Fibroblast of pulmonary artery (primary cell): ENCODE data around the gene VIT.

Source experiments
- DNase-seq: peaks from one replicate; pipeline ENCODE4 v3.0.0-alpha.2; 2010; ENCODE audit warnings: low read depth
- H3K4me3 ChIP-seq: replicated peaks from 2 replicates; pipeline ENCODE4 v1.5.1; 2011; ENCODE audit warnings: low read depth, mild to moderate bottlenecking, control low read depth, low read length, moderate library complexity
- TF ChIP-seq, protein P1 (sequence below): IDR thresholded peaks from 2 replicates; pipeline ENCODE4 v1.5.1; 2011; ENCODE audit warnings: mild to moderate bottlenecking, control low read depth, low read length, inconsistent platforms; ENCODE audit errors: missing control alignments

Gene VIT

DNA sequence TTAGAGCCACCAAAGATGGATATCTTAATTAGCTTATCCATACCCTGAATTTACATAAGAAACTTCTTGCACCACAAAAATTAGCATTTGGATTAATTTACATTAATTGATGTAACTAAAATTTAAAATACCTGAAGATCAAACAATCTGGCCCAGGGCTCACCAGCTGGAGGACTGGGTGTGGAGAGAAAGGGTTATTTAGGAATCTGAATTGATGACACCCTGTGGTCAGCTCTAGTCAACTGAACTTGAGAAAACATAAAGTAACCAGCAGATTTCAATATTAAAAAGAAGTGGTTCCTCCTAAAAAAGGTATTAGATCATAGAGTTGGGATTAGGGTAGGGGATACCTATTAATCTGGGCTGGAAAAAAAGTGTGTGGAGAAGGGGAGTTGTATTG is 147.3 kb downstream of the VIT start:
- H3K4me3 ChIP-seq: no peak overlapping the region
- no peak for DNase-seq
- TF ChIP-seq, protein P1, sequence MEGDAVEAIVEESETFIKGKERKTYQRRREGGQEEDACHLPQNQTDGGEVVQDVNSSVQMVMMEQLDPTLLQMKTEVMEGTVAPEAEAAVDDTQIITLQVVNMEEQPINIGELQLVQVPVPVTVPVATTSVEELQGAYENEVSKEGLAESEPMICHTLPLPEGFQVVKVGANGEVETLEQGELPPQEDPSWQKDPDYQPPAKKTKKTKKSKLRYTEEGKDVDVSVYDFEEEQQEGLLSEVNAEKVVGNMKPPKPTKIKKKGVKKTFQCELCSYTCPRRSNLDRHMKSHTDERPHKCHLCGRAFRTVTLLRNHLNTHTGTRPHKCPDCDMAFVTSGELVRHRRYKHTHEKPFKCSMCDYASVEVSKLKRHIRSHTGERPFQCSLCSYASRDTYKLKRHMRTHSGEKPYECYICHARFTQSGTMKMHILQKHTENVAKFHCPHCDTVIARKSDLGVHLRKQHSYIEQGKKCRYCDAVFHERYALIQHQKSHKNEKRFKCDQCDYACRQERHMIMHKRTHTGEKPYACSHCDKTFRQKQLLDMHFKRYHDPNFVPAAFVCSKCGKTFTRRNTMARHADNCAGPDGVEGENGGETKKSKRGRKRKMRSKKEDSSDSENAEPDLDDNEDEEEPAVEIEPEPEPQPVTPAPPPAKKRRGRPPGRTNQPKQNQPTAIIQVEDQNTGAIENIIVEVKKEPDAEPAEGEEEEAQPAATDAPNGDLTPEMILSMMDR: no peak

DNA sequence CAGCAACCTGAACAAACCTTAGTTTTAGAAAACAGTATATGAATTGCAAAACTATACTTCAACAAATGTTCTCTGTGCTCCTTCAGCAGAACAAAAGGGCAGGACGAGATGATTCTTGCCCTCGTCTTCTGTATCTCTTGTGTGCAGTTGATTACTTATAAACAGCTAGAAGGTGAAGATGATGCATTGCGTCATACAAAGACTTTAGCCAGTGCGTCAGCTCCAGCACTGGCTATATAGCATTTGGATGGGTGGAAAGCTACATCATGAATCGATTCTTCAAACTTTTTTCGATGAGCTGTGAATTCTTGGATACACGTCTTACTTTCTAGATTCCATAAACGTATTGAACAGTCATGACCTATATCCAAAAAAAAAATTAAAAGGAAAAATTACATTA is 152.8 kb downstream of the VIT start:
- H3K4me3 ChIP-seq: no peak overlapping the region
- no peak for DNase-seq
- TF ChIP-seq, protein P1: no peak

DNA sequence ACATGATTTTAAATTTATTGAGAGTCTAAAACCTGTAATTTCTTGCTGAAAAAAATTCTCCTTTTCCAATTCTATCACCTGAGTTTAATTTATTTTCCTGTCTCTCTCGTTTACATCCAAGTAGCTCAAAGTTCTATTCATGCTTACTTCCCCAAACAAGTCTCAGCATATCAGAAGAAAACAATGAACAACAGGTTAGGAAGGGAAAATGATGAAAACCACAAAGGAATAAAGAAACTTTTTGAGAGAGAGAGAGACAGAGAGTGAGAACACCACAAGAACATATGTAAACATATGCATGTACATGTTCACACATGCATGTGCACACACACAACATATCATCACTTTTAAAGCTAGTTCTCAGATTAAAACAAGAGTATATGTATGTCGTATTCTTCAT is 157.7 kb downstream of the VIT start:
- no peak for DNase-seq
- TF ChIP-seq, protein P1: no peak

DNA sequence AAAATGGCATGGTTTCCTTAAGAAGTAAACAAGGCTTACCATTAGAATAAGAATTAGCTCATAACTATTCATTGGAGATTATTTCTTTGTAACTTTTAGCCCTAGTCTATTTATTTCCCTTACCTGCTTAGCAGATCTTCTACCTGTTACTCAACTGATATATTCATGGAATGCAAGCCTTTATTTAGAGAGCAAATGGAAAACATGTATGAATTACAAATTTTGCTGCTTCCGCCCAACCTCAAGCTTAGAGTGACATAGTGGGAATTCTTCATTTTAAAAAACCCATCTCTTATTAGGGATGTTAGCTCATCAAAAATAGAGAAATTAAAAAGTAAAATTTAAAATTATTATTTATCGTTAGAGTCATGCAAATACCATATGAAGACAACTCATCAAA is 158.9 kb downstream of the VIT start:
- H3K4me3 ChIP-seq: no peak overlapping the region
- DNase-seq: no peak
- TF ChIP-seq, protein P1: no peak

More for the DNA sequence above, 157.7 kb downstream of the VIT start:
- H3K4me3 ChIP-seq: no peak overlapping the region

DNA sequence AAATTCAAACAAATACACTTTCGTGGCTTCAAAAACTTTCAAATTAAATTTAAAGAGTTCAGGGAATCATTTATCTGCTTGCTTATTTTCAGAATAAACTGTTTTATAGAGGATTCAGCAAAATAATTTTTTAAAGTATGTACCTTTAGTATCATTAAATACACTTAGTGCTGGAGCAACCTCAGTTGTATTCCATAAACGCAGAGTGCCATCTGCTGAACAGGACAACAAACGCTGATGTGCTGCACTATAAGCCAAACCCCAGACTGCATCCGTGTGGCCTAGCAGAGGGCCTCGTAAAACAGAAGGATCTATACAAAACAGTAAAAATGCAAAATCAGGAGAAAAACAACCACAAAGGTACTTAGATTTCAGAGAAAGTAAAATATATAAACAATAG is 161.2 kb downstream of the VIT start:
- no peak for DNase-seq
- no peak overlapping the region for H3K4me3 ChIP-seq
- TF ChIP-seq, protein P1: no peak

DNA sequence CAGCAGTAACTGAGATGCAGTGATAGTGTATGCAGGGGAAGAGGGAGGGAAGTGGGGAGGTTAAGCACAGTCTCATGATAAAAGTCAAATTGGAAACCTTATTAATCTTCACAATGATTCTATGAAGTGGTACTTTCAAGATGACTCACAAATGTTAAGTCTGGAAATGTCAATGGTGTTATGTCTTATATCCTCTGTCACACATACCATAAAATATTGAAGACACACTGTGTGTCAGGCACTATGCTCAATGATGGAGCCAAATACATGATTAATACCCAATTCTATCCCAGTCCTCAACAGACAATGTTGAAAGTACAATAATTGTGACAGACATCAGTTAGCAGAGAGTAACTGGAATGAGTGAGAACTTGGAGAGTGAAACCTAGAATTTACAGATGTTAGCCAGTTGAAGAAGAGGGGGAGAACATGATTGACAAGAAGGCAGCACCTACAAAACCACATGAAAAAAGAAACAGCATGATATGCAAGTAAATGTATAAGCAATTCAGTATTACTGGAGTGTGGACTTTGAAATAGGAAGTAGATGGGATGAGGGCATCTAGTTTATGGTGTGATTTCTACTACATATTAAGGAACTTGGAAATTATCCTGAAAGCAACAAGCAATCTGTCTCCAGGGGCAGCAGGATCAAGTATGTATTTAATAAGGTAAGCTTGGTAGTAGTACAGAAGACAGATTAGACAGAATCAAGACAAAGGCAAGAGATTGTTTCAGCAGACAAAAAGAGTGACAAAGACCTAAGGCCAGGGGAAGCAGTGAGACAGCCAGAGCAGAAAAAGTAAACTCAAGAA is 162.3 kb downstream of the VIT start:
- TF ChIP-seq, protein P1: no peak
- no peak overlapping the region for H3K4me3 ChIP-seq
- no peak for DNase-seq

DNA sequence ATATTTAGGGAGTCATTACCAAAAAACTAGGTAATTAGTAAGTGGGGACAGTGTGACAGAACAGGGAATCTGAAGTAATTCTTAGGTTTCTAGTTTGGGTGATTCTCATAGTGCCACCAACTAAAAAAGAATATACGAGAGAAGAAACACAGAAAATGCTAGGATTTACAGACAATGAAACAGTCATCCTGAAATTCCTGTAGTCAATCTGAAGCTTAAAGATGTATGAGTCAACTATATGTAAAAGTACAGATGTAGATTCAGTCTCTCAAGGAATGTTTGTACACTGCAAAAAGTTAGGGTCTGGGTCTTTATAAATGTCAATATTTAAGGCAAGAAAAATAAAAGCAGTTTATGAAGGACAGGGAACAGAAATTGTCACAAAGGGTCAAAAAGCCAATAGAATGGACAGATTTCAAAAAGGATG is 162.9 kb downstream of the VIT start:
- DNase-seq: no peak
- no peak overlapping the region for H3K4me3 ChIP-seq
- TF ChIP-seq, protein P1: no peak
